Dendritic cell treated with granulocyte-macrophage colony-stimulating factor and Interleukin-4, amounts not matched to agents 40 ng/mL and 50 ng/mL, for 4 days (primary cell): ENCODE data around the gene ANKRD1.

Experiments used
- H3K27ac Mint-ChIP-seq: one replicate; pipeline ENCODE4 v1.8.0; 2022; ENCODE audit warnings: mild to moderate bottlenecking, mixed read lengths
- H3K27me3 Mint-ChIP-seq: one replicate; pipeline ENCODE4 v1.8.0; 2022; ENCODE audit warnings: mild to moderate bottlenecking, mixed read lengths
- H3K36me3 Mint-ChIP-seq: one replicate; pipeline ENCODE4 v1.8.0; 2022; ENCODE audit warnings: low read depth, mixed read lengths
- H3K4me1 Mint-ChIP-seq: one replicate; pipeline ENCODE4 v1.8.0; 2022; ENCODE audit warnings: low read depth, mixed read lengths
- H3K4me3 Mint-ChIP-seq: one replicate; pipeline ENCODE4 v1.8.0; 2022; ENCODE audit warnings: mild to moderate bottlenecking, moderate library complexity, mixed read lengths
- H3K9me3 Mint-ChIP-seq: one replicate; pipeline ENCODE4 v1.8.0; 2022; ENCODE audit warnings: mixed read lengths
- intact Hi-C: fragments of 100-400 bp; cut with micrococcal nuclease; formaldehyde crosslinking; loops from one replicate; pipeline ENCODE4 v1.15.0; 2022

ANKRD1 gene

DNA sequence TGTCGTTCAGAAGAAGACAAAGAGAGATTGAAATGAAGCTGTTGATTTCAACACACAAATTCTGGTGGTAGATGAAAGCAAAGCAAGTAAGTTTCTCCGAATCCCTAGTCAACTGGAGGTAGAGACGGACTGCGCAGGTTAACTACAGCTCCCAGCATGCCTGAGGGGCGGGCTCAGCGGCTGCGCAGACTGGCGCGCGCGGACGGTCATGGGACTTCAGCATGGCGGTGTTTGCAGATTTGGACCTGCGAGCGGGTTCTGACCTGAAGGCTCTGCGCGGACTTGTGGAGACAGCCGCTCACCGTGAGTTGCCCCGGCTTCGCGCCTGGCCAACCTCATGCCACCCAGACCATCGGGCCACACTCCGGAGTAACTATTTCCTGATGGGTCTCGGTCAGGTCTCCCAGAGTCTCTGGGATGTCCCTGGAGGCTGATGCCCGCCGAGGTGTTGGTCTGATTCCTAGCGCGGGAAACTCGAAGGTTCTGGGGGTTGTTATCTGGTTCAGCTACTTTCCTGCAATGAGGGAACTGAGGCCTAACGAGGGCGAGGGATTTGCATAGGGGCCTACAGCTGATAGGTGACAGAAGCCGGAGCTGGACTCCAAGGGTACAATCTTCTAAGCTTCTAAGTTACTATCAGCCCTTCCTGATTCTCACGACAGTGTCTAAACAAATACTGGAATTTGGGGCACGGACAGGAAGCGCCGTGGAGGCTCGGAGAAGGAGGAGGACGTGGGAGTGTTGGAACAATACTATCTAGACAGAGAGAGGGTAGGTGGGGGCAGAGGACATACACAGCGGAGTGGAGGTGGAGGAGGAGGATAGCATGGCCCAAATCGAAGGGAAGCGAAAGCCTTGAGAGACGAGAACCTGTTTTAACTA is 48.9 kb downstream of the ANKRD1 start, which contains the start of gene RPP30:
Gene RPP30 (plus strand): TSS at position 209 of the 882 bp plus-strand sequence. CDS start 13 bp downstream, at position 222.
- peaks cover 23% of the 10 kb centered on the region for H3K36me3 Mint-ChIP-seq
- H3K4me1 Mint-ChIP-seq = peaks cover 27% of the 10 kb centered on the region
- H3K27me3 Mint-ChIP-seq = peaks cover 13% of the 10 kb centered on the region
- peaks cover 12% of the 10 kb centered on the region for H3K9me3 Mint-ChIP-seq
- peak within 1 kb of the TSS; percentile 98 for H3K4me3 Mint-ChIP-seq
- H3K27ac Mint-ChIP-seq = peak within 1 kb of the TSS; percentile 86
- intact Hi-C loops = no loop called here

DNA sequence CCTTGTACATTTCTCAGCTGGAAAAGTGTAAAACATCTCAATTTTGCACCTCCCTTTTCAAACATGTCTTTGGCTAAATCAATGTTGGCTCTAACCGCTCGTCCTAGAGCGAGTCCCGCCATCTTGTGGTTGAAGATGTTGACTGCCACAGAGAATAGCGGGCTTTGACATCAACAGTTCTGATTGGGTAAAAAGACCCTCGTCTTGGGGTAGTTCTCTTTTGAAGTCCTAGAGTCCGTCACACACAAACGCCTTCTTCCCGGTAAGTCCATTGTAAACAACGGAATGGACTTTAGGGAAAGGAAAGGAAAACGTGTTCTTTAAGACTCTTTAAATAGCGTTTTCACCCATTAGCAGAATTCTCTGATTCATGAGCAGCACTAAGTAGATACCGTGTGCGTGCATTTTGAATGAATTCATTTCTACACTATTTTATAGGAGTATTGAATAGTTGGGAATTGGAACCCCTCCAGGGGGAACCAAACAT is 49.6 kb downstream of the ANKRD1 start:
- Mint-ChIP-seq H3K4me3 (peak overlapping the region; percentile 98), H3K36me3 (peaks cover 16% of the 10 kb centered on the region), H3K27me3 (peaks cover 16% of the 10 kb centered on the region), H3K9me3 (peaks cover 12% of the 10 kb centered on the region), H3K27ac (peak overlapping the region; percentile 86), H3K4me1 (peaks cover 27% of the 10 kb centered on the region)
- intact Hi-C loops = no loop called here

DNA sequence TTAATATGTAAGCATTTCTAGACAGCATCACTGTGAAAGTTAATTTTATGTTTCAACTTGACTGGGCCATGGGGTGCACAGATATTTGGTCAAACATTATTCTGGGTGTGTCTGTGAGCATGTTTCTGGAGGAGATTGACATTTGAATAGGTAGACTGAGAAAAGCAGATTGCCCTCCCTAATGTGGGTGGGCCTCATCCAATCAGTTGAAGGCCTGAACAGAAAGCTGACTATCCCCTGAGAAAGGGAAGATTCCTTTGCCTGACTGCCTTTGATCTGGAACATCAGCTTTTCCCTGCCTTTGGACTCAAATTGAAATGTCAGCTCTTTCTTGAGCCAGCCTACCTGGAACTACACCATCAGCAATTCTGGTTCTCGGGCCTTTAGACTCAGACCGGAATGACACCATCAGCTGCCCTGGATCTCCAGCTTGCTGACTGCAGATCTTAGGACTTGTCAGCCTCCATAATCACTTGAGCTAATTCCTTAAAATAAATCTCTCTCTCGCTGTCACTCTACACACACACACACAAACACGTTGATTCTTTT is 54.8 kb downstream of the ANKRD1 start:
- intact Hi-C loops = loop anchor here (10.0 kb wide), 1 partner anchor 911 kb away; no protein-coding TSS in a partner anchor

DNA sequence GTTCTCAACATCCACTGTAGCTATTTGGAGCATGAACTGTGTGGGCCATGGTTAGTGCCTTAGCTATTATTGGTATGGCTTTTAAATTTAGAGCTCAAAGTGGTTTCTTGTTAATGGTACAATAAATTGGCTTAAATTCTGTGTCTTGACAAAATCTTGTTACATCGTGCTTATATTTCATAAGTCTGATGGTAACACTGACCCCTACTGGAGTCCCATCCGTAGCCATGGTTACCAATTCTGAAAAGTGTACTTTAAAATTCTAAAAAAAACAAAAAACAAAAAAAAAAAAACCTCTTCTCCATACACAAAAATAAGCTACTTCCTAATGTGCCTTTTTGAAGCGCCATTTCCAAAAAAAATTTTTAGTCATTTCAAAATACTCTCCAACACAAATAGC is 55.5 kb downstream of the ANKRD1 start:
- Mint-ChIP-seq H3K36me3 (no peaks in the 10 kb centered on the region), H3K4me1 (no peaks in the 10 kb centered on the region), H3K27me3 (peaks cover 30% of the 10 kb centered on the region), H3K9me3 (peaks cover 12% of the 10 kb centered on the region), H3K4me3 (no peak overlapping the region), H3K27ac (no peak overlapping the region)
- intact Hi-C loops = loop anchor here (2.0 to 10.0 kb wide), 2 partner anchors 911 to 1073 kb away; no protein-coding TSS in a partner anchor

More for the DNA sequence above, 54.8 kb downstream of the ANKRD1 start:
- Mint-ChIP-seq H3K4me3 (no peak overlapping the region), H3K4me1 (peaks cover 6% of the 10 kb centered on the region), H3K27ac (no peak overlapping the region), H3K36me3 (no peaks in the 10 kb centered on the region), H3K27me3 (peaks cover 30% of the 10 kb centered on the region), H3K9me3 (peaks cover 12% of the 10 kb centered on the region)

DNA sequence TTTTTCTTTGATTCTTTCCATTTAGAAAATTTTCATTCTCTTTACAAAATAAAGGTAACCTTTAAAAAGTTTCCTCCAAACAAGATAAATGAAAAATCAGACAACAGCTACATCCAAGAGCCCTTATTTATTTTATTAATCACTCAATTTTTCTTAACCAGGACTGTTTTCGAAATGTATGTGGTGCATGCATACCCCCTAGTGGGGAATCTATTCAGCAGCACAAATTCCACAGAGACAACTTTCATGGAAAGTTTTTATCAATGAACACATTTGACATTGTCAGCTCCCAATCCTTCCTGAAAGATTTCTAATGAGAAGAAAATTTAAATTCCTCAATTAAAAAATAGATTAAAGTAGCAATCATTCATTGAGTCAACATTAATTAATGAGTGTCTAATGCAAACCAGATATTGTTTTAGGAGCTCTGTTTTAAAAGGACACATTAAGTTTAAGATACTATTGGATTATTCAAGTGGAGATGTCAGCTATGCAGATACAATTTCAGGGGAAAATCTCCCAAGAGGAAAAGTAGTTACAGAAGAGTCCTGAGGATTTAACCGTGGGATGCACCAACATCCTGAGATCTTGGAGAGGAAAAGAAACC is 57.9 kb downstream of the ANKRD1 start:
- H3K27me3 Mint-ChIP-seq = peaks cover 21% of the 10 kb centered on the region

More for the DNA sequence above, 57.9 kb downstream of the ANKRD1 start:
- Mint-ChIP-seq H3K4me1 (peaks cover 6% of the 10 kb centered on the region), H3K4me3 (no peak overlapping the region), H3K36me3 (no peaks in the 10 kb centered on the region), H3K27ac (no peak overlapping the region), H3K9me3 (no peaks in the 10 kb centered on the region)
- intact Hi-C loops = loop anchor here (1.0 to 10.0 kb wide), 2 partner anchors 112 to 908 kb away; no protein-coding TSS in a partner anchor
